Sigmoid colon (tissue), 7 donors: ENCODE data around the gene MGAT5. TPM values are rescaled to one million over a fixed set of nuclear protein-coding genes. Genes with fewer than 3 reads are reported as not detected.

Experiments
- DNase-seq: peaks from one replicate; pipeline ENCODE4 v3.0.0-alpha.2; 2019
- H3K27ac ChIP-seq, 4 donors: fragments of 200-600 bp; sonication (generic); one replicate each; pipeline ENCODE4 v1.5.1; 2016 to 2019; ENCODE audit warnings: mild to moderate bottlenecking in 1 of 4
- H3K27me3 ChIP-seq, 3 donors: fragments of 200-600 bp; sonication (generic); one replicate each; pipeline ENCODE4 v1.5.1; 2019; ENCODE audit warnings: mild to moderate bottlenecking in 1 of 3
- H3K36me3 ChIP-seq, 4 donors: fragments of 200-600 bp; sonication (generic); one replicate each; pipeline ENCODE4 v1.5.1; 2016 to 2019
- H3K4me1 ChIP-seq, 4 donors: fragments of 200-600 bp; sonication (generic); one replicate each; pipeline ENCODE4 v1.5.1; 2017 to 2019
- H3K4me3 ChIP-seq, 4 donors: fragments of 200-600 bp; sonication (generic); one replicate each; pipeline ENCODE4 v1.5.1; 2017 to 2019; ENCODE audit warnings: mild to moderate bottlenecking in 2 of 4, moderate library complexity in 1 of 4
- H3K9me3 ChIP-seq, 4 donors: fragments of 200-600 bp in 3 of 4; sonication (generic) in 3 of 4; one replicate each; pipeline versions ENCODE4 v1.5.1 to v1.6.1; 2013 to 2019
- CTCF ChIP-seq, 4 experiments: fragments of 450-650 bp in 3 of 4; fragments of 200-600 bp in 1 of 4; IDR thresholded peaks; one replicate each; pipeline ENCODE4 v1.5.1; 2016 to 2019; ENCODE audit warnings: antibody characterized with exemption in 4 of 4, mild to moderate bottlenecking in 3 of 4, moderate library complexity in 2 of 4
- EP300 ChIP-seq, 4 donors: sonication (generic); formaldehyde crosslinking; IDR thresholded peaks; one replicate each; pipeline ENCODE4 v1.6.1; 2017; ENCODE audit warnings: antibody characterized with exemption in 4 of 4
- POLR2A ChIP-seq, 2 donors: fragments of 450-650 bp; IDR thresholded peaks; one replicate each; pipeline ENCODE4 v1.6.1; 2016; ENCODE audit warnings: antibody characterized with exemption in 2 of 2, mild to moderate bottlenecking in 2 of 2, moderate library complexity in 2 of 2
- POLR2AphosphoS5 ChIP-seq, 4 donors: sonication (generic); formaldehyde crosslinking; IDR thresholded peaks; one replicate each; pipeline ENCODE4 v1.6.1; 2017; ENCODE audit warnings: antibody characterized with exemption in 4 of 4
- WGBS, 2 donors: extraction: QIAGEN DNeasy Blood & Tissue Kit; methylation state at CpG; one replicate each; pipeline ENCODE4 v1.1.7; 2013; 5-methylcytosine and 5-hydroxymethylcytosine counted together
- intact Hi-C: fragments of 100-400 bp; cut with DNase I; formaldehyde crosslinking; loops from one replicate; pipeline ENCODE4 v1.15.1; 2023
- polyA plus RNA-seq, 3 donors: library from polyadenylated mRNA; stranded (reverse); fragments of 200-250 nt; gene quantifications; one replicate each; pipeline ENCODE4 v1.2.3, GENCODE V29; 2013
- total RNA-seq, 4 donors: library from RNA; depleted of rRNA; stranded (reverse); fragments of >200 nt; gene quantifications; one replicate each; pipeline ENCODE4 v1.1.0, GENCODE V29; 2016
- donor health status: healthy with polysubstance abuse.
- donor health status: Bipolar disorder and iron deficiency.
- donor health status: healthy.

The MGAT5 gene
- total and polyA plus RNA-seq, 7 donors = 3.0 to 42.4 (median 30.3) TPM

GRCh38 chr2:134406736-134407135, 152.9 kb downstream of the MGAT5 start:
- DNase-seq = no peak
- intact Hi-C loops = no loop called here
- Histone ChIP-seq H3K4me3 (no peak overlapping the region), H3K4me1 (peaks cover 0 to 20% (median 9%) of the 10 kb centered on the region in 4 donors), H3K36me3 (peaks cover 0 to 6% (median 0%) of the 10 kb centered on the region in 4 donors), H3K27ac (no peak overlapping the region), H3K27me3 (no peaks in the 10 kb centered on the region), H3K9me3 (no peaks in the 10 kb centered on the region)
- no peak for TF ChIP-seq POLR2A (IDR thresholded peaks at IDR 0.05)
- no peak for TF ChIP-seq EP300 (IDR thresholded peaks at IDR 0.05)
- no peak for TF ChIP-seq CTCF (IDR thresholded peaks at IDR 0.05)
- no peak for TF ChIP-seq POLR2AphosphoS5 (IDR thresholded peaks at IDR 0.05)
- WGBS, 2 donors = 86 to 91% methylated on average over 3 of the region's 3 CpGs

GRCh38 chr2:134407154-134407890, 153.4 kb downstream of the MGAT5 start:
- no peak for TF ChIP-seq POLR2AphosphoS5 (IDR thresholded peaks at IDR 0.05)
- TF ChIP-seq EP300 (IDR thresholded peaks at IDR 0.05) = no peak
- no peak for TF ChIP-seq POLR2A (IDR thresholded peaks at IDR 0.05)
- no peak for TF ChIP-seq CTCF (IDR thresholded peaks at IDR 0.05)
- intact Hi-C loops = no loop called here
- Histone ChIP-seq H3K27ac (no peak overlapping the region), H3K27me3 (no peaks in the 10 kb centered on the region), H3K4me3 (no peak overlapping the region), H3K9me3 (no peaks in the 10 kb centered on the region), H3K36me3 (peaks cover 0 to 6% (median 0%) of the 10 kb centered on the region in 4 donors), H3K4me1 (peaks cover 0 to 26% (median 11%) of the 10 kb centered on the region in 4 donors)
- DNase-seq = no peak
- 93 to 94% methylated on average over 4 of the region's 4 CpGs for WGBS, 2 donors

- DNase-seq = no peak
- 41 to 67% methylated on average over 3 of the region's 3 CpGs for WGBS, 2 donors
- peaks cover 0 to 1% (median 0%) of the 10 kb centered on the region in 4 donors for H3K36me3 ChIP-seq
- no peaks in the 10 kb centered on the region for H3K27me3 ChIP-seq
- no peaks in the 10 kb centered on the region for H3K9me3 ChIP-seq
- TF ChIP-seq EP300 (IDR thresholded peaks at IDR 0.05) (no peak), POLR2AphosphoS5 (IDR thresholded peaks at IDR 0.05) (no peak), POLR2A (IDR thresholded peaks at IDR 0.05) (no peak), CTCF (IDR thresholded peaks at IDR 0.05) (no peak)
- H3K27ac ChIP-seq = no peak overlapping the region
- no peak overlapping the region for H3K4me3 ChIP-seq
- H3K4me1 ChIP-seq = peaks cover 0 to 28% (median 11%) of the 10 kb centered on the region in 4 donors
- intact Hi-C loops = no loop called here
Measured at GRCh38 chr2:134408386-134408785, 154.5 kb downstream of the MGAT5 start.

- no peaks in the 10 kb centered on the region for H3K36me3 ChIP-seq
- TF ChIP-seq POLR2AphosphoS5 (IDR thresholded peaks at IDR 0.05) (no peak), POLR2A (IDR thresholded peaks at IDR 0.05) (no peak), CTCF (IDR thresholded peaks at IDR 0.05) (no peak)
- no peak overlapping the region for H3K4me3 ChIP-seq
- no peak for DNase-seq
- intact Hi-C loops = no loop called here
- no peaks in the 10 kb centered on the region for H3K9me3 ChIP-seq
- WGBS, 2 donors = 29 to 57% methylated on average over 3 of the region's 3 CpGs
- peaks cover 0 to 28% (median 11%) of the 10 kb centered on the region in 4 donors for H3K4me1 ChIP-seq
- no peaks in the 10 kb centered on the region for H3K27me3 ChIP-seq
- H3K27ac ChIP-seq = no peak overlapping the region
Measured at GRCh38 chr2:134408791-134409190, 154.9 kb downstream of the MGAT5 start.
